NCI-H345 (cell line): ENCODE measurements around the gene PI4K2A.

Experiments used
- DNase-seq: peaks from one replicate; lab custom pipeline; 2025; lab: John Stamatoyannopoulos, UW

PI4K2A gene

DNA sequence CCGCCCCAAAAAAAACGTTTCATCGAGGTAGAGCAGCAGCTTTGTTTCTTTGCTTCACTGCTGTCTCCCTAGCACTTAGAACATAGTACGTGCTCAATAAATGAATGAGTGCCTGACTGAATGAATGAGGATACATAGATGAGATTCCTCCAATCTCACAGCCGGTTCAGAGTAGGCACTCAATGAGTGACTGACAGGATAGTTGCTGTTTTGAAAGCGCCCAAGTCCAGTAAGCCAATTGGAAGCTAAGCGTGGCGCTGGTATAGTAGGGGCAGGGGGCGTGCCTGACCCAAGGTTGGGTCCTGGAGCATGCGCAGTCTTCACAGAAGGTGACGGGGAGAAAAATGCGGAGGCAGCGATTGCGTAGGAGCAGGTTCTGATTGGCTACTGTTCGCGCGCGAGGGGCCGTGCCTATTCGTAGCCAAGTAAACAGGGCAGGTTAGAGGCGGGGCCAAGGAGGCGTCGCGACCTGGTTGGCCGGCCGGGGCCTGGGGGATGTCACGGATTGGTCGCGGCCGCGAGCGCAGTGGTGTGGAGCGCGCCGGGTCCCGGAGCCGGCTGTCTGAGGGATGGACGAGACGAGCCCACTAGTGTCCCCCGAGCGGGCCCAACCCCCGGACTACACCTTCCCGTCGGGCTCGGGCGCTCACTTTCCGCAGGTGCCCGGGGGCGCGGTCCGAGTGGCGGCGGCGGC lies at the start of gene PI4K2A:
Gene PI4K2A (plus strand): TSS at position 498 of the 694 bp plus-strand sequence. CDS start 72 bp downstream, at position 570.
- peak; percentile 98 for DNase-seq

DNA sequence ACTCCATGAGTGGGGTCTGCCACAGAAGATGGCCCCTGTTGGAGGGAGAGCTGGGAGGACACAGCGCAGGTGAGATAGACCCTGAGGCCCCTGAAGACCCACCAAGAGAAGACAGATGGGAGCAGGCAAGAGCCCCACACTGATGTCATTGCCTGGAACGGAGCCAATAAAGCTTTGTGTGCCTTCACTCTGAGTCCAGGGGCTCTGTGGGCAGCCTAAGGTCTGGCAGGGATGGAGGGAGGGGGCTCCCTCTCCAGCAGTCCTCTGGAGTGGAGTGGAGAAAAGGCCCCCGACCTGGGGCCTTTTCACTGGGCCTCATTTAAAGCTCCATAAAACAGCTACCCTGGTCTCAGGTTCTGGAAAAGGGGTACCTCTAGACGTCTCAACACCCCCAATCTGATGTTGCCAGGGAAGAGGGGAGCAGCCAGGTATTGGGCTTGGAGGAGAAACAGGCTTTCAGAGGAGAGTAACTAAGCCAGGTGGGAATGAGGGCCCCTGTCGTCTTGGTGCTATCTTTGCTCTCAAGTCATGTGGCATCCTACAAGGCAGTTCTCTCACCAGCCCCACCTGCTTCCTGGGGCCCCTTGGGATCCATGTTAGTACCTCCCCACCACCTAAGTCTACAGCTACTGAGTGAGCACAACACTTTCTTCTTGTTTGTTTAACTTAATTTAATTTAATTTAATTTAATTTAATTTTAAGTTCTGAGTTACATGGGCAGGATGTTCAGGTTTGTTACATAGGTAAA lies 49.5 kb upstream of the PI4K2A start:
- DNase-seq: no peak

DNA sequence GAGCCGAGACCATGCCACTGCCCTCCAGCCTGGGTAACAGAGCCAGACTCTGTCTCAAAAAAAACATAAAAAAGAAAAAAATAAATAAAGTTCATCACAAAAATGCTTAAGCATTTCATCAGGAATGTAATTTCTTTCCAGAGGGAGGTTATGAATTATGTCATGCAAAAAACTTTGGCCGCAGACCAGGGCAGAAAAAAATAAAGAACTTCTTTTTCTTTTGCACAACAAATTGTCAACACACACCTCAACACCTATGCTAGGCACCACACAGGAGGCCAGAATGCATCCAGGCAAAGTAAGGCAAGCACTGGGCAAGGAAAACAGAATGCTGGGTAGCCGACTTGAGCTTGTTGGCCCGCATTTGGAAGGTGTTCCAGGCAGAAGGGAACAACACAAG lies 47.0 kb upstream of the PI4K2A start:
- DNase-seq: no peak

DNA sequence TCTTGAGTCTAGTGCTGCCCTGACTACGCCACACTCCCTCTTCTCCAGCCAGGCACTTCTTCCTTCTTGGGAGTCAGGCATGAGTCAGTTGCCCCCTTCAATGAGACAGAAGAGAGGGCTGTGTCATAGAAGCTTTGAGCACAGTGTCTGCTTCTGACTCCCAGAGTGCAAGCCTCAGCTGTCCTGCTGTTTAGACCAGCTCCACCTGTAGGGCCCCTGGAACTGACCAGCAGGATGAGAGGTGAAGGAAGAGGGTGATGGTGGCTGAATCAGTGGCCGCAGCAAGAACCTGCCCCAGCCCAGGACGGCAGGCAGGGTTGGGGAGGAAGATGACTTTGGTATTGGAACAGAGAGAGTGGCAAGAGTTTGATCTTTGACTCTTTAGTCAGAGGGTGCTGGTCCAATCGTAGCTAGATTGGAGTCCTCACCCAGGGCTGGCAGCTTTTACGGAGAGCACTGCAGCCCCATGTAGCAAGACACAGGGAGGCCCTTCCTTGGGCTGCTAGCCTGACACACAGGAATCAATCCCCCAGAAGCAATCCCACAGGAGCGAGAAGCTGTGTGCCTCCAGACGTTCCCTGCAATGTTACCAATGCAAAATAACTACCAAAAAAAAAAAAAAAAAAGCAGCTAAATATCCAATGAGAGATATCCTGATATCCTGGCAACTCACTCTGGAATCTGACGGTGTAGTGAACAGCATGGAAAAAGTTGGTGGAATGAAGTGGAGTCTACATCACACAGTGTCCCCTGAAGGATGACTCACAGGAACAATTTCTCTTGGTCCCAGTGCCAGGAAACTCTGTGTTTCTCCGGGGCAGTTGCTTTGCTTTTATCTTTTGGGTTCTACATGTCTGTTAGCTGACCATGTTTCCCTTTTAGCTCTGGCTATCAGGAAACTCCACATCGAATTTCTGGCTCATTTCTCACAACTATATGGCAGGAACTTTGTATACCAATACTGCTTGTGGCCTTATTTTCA lies 44.1 kb upstream of the PI4K2A start:
- DNase-seq: no peak

DNA sequence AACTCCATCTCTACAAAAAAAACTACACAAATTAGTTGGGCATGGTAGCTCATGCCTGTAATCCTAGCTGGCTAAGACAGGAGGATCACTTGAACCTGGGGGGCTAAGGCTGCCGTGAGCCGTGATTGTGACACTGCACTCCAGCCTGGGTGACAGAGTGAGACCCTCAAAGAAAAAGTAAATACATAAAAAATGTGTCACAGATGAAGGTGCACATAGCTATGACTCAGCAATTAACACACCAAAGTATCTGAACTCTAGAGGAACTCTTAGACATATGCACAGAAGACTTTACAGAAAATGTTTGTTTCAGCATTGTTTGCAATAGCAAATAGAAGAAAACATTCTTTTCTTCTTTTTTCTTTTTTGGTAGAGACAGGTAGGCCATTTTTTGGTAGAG lies 42.7 kb upstream of the PI4K2A start:
- DNase-seq: no peak

DNA sequence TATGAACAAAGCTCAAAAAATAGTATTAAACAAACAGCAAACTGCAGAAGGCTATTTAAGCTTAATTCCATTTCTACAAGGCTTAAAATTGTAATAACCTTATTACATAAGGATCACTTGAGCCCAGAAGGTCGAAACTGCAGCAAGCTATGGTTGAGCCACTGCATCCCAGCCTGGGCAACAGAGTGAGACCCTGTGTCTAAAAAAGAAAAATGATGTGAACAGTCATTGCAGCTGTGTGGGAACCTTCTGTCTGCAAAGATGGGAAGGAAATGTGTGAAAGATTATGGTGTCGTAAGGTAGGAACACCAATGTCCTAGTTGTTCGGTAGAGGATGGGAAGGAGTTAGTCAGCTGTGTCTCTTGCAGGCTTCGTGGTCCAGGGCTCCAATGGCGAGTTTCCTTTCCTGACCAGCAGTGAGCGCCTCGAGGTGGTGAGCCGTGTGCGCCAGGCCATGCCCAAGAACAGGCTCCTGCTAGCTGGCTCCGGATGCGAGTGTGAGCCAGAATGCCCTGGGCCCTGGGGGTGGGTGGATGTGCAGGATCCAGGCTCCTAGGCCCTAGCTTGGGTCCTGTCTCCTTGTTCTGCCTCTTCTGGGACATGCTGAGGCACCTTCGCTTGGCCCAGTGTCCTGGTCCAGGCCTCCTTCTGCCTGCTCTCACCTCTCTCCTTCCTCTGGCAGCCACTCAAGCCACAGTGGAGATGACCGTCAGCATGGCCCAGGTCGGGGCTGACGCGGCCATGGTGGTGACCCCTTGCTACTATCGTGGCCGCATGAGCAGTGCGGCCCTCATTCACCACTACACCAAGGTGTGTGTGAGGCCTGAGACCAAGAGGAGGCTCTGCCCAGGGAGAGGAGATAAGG lies 41.8 kb upstream of the PI4K2A start:
- DNase-seq: no peak

DNA sequence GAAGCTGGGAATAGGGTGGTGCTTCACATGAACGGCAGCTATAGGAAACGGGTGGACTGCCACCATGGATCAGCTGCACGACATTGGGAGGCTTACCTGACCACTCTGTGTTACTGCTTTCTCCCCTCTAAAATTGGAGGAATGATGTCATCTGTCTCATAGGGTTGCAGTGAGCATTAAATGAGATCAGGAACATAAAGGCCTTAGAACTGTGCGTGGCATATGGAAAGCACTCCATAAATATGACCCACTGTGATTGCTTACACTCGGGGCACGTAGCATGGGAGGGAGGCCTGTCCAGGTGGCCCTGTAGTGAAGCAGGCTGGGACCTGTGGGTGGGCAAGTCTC lies 41.2 kb upstream of the PI4K2A start:
- no peak for DNase-seq

DNA sequence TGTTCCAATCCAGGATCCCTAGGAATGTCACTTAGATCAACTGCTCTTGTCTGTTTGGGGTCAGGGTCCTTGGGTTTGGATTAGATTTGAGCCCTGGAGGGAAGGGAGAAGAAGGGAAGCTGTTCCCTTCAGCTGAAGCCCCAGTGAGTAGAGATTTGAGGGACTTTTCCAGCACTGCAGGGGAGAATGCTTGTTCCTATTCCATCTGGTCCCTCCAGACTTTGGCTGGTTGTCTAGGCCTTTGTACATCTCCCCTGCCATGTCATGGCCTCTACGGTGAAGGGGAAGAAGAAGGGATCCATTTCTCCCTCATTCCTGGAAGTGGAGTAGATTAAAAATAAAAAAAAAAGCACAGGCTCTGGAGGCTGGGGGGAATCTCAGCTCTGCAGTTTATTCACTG lies 39.9 kb upstream of the PI4K2A start:
- no peak for DNase-seq

DNA sequence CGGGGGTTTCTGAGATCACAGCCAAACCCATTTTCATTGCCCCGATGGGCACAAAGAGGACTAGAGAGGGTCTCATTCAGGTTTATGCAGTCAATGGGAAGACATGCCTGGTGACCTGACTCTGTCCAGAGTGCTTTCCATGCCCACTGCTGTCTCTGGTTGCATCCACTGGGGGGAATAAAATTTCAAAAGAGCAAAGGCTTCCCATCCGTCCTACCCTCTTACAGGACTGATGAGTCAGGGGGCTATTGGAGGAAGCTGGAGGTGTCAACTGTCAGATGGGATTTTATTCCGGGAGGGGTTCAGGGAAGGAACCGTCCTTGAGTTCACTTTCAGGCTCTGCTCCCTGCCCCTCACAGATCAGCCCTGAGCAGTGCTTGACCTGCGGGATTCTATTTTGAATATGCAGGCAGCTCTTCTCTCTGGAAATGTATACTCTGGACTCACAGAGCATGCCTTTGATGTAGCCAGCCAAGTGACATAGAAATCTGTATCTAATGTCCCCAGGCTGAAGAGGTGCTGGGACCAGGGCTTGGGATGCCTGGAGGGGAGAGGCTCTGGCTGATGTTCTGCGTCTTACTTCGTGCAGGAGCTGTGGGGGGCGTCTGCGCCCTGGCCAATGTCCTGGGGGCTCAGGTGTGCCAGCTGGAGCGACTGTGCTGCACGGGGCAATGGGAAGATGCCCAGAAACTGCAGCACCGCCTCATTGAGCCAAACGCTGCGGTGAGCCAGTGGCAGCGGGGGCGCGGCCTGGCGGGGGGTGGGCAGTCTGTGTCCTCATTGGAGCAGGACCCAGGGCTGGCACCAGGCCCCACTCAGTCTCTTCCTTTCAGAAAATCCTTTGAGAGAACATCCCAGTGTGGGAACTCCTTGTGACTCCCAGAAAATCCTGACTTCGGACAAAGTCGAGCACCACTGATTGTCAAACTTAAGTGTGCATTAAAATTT lies 38.9 kb upstream of the PI4K2A start:
- no peak for DNase-seq

DNA sequence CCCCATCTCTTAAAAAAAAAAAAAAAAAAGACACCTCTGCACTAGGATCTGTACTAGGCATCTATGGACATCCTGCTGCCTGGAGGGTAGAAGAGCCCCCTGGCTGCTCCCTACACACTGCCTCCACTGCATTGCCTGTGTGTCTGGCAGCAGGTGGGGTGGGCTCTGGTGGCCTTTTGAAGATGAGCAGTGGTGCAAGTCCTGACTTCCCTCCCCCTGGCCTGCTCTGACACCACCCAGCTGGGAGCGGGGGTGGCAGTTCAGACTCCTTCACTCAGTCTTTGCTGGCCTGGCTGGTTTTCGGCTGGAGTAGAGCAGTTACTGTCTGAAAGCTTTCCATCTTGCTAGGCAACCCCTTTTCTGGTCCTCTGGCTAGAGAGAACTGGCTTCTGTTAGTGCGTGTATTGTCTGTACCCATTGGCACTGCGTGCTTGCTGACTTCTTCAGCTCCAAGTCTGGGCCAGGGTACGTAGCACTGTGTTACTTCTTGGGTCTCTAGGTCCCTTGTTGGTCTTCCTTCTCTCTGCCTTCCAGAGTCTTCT lies 33.3 kb upstream of the PI4K2A start:
- no peak for DNase-seq

DNA sequence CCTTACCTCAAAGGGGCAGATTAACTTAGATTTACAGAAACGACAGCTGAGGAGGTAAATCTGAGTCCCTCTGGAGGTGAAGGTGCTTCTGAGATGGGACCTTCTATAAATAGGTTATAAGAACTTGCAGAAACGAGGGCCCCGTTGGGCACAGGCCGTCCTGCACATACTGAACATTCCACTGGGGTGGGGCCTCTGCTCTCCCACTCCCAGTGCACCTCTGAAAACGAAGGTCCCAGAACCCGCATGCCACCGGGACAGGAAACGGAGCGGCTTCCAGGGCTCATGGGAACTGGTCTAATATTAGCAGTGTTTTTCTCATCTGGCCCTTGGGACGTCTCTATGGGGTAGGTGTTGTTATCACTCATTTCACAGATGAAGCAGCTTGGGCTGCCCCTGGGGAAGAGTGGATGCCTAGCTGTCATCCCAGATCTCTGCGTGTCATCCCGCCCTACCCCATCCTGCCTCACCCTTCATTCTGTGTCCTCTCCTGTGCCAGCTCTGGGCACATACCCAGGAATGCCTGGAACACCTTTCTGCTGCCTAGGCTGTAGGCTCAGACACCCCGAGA lies 31.4 kb upstream of the PI4K2A start:
- no peak for DNase-seq

DNA sequence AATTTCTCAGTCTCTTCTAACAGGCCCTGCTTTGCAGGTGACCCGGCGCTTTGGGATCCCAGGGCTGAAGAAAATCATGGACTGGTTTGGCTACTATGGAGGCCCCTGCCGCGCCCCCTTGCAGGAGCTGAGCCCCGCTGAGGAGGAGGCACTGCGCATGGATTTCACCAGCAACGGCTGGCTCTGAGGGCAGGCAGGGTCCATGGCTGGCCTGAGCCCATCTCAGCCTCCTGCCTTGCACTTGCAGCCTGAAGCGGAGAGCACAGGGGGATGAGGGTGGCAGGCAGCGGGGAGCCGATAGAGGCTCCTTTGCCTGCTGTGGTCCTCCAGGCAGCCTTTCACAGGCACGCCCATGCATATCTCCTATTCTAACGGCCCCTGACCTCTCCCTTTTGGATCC lies 29.0 kb upstream of the PI4K2A start:
- no peak for DNase-seq

DNA sequence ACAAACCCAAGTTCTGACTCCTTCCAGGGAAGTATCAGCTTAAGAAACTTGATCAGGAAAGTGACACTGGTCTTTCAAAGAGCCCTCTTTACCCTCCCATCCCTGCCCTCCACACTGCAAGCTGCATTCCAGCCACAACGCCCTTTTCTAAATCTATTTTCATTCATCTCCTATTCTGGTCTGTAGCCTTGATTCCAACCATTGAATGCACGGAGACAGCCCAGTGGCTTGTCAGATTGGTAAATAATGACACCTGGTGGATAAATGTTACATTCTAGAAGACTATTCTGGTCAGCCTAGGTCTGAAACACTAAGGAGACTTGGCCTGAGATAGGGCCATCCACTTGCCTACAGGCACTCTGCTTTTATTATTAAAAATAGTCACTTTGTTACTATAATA lies 28.1 kb upstream of the PI4K2A start:
- no peak for DNase-seq

DNA sequence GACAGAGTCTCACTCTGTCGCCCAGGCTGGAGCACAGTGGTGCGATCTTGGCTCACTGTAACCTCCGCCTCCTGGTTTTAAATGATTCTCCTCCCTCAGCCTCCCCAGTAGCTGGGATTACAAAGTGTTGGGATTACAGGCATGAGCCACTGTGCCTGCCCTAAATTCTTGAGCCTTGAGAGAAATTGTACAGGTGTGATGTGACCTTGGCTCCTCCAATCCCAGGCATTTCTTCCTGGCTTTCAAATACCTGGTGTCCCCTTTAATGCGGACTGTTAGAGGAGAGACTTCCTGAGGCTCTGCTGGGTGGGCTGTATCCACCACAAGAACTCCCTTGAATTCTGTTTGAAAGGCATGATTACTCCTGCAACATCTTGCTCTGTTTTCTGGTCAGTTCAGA lies 22.2 kb upstream of the PI4K2A start:
- DNase-seq: no peak

DNA sequence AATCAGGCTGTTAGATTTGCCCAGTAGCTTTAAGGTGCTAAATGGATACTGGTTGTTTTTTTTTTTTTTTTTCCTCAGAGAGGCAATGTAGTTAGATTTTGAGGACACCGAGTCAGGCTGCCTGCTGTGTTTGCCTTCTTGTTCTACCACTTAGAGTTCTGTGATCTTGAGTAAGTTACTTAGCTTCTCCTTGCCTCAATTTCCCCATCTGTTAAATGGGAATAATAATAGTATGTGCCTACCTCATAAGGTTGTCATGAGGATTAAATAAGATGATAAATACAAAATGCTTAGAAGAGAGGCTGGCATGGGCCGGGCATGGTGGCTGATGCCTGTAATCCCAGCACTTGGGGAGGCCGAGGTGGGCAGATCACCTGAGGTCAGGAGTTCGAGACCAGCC lies 21.7 kb upstream of the PI4K2A start:
- no peak for DNase-seq

DNA sequence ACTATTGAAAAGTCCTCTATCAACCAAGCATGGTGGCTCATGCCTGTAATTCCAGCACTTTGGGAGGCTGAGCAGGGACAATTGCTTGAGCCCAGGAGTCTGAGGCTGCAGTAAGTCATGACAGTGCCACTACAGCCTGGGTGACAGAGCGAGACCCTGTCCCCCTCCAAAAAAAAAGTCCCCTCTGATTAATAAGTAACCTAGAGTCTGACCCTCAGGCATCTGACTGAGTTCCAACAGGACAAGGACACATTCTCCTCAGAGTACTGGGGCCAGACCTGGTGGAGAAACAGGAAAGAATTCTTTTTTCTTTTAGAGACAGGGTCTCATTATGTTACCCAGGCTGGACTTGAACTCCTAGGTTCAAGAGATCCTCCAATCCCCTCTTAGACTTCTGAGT lies 17.2 kb upstream of the PI4K2A start:
- no peak for DNase-seq

DNA sequence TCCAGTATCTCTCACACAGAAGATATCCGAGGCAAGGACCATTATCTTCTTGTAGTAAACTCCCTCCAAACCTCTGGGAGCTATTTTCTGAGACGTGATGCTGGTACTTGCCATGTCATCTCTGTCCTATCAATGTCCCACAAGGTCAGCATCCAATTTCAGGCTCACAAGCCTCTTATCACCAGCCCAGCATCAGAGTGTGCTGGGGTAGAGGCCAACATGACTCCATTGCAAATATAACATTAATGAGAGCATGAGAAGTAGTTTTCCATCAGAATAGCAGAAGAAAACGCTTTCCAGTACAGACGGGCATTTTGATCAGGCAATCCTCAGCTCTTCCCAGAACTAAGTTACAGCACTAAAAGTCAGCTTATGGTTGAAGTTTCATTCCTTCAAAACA lies 12.7 kb upstream of the PI4K2A start:
- no peak for DNase-seq

DNA sequence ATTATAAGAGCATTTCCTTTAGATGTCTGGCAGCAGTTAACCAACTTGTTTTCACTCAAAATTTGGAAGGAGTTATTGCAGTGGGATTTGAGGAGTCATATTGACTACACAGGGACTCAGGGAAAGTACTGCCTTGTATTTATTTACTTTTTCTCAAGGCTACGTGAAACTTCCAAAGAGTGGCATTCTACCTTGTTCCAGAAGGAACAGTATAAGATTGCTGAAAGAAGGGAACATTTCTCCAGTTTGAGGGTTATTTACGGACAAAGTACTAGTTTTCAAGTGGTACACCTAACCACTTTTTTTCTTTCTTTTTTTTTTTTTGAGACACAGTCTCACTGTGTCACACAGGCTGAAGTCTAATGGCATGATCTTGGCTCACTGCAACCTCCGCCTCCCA lies 12.2 kb upstream of the PI4K2A start:
- no peak for DNase-seq

DNA sequence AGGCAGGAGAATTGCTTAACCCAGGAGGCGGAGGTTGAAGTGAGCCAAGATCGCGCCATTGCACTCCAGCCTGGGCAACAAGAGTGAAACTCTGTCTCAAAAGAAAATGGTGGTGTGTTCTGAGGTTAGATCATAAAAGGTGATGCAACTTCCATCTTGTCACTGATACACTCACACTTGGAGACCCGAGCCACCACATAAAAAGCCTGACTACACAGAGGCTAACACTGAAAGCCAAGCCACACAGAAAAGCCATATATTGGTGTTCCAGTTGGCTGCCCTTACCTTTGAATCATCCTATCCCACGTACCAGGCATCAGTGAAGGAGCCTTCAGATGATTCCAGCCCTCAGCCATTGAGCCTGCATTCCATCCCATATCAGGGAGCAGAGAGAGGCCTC lies 11.2 kb upstream of the PI4K2A start:
- no peak for DNase-seq

DNA sequence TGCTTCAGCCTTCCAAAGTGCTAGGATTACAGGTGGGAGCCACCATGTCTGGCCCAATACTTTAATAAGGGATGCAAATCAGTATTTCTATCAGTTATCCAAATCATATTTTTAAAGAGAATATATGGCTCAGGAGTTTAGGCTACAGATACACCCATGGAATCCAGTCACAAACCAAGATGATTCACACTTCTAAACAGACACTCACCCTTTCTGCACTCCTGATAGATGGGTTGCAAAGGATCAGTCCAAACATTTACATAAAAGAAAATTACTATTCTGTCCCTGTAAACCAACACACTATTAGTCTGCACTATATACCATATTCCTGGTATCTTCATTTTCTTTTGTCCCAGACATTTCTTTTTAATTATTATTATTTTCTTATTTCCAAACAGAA lies 9.4 kb upstream of the PI4K2A start:
- DNase-seq: no peak
